IPS DF 6.9 (cell line): ENCODE results near the gene TULP3.
"Not testable (repeated sequence)": the region's sequence is repeated elsewhere in the genome, so short reads cannot be mapped to it uniquely, and the experiment has no call there.

Experiments
- DNase-seq: peaks from one replicate; pipeline ENCODE4 v3.0.0-alpha.2; 2013; ENCODE audit warnings: low read depth, low spot score
- H3K27ac ChIP-seq: one replicate; pipeline ENCODE4 v1.5.1; 2013; ENCODE audit warnings: low read length, control low read depth
- H3K27me3 ChIP-seq: 2 replicates; pipeline ENCODE4 v1.6.1; 2013; ENCODE audit warnings: mild to moderate bottlenecking, low read length; ENCODE audit not compliant: control insufficient read depth, insufficient read depth
- H3K36me3 ChIP-seq: 2 replicates; pipeline ENCODE4 v1.6.1; 2013; ENCODE audit warnings: low read length; ENCODE audit not compliant: control insufficient read depth, insufficient read depth
- H3K4me1 ChIP-seq: 2 replicates; pipeline ENCODE4 v1.6.1; 2013; ENCODE audit warnings: low read length; ENCODE audit not compliant: control insufficient read depth, insufficient read depth
- H3K4me3 ChIP-seq: 2 replicates; pipeline ENCODE4 v1.5.1; 2013; ENCODE audit warnings: mild to moderate bottlenecking, low read length
- H3K9me3 ChIP-seq: 2 replicates; pipeline ENCODE4 v1.6.1; 2013; ENCODE audit warnings: low read length, inconsistent platforms; ENCODE audit not compliant: control insufficient read depth, insufficient read depth
- WGBS: extraction: QIAGEN DNeasy Blood & Tissue Kit; methylation state at CpG from one replicate; pipeline ENCODE4 v1.1.7; 2013; ENCODE audit warnings: mixed read lengths, missing lambda C conversion rate; ENCODE audit not compliant: insufficient read length, insufficient coverage; 5-methylcytosine and 5-hydroxymethylcytosine counted together

The TULP3 gene

DNA sequence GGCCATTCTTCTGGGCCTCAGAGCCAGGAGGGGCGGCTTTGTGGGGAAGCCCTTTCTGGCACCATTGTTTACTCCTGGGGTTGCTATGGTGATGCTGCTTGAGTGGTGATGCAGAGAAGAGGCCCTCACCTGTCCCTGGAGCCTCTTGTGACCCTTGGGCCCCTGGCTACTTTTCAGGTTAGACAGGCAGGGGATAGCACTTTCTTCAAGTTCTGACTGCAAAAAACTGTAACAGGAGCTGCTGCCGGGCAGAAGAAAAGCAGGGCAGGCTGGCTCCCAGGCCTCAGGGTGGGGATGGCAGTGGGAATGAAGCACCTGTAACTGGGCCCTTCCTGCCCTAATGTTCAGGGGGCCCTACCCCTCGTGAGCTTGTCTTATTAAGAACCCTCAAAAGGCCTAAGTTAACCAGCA lies 33.7 kb upstream of the TULP3 start, which contains the start of gene TEX52:
Gene TEX52 (minus strand): TSS at position 19 of the 411 bp plus-strand sequence. CDS start 13 bp downstream, at position 6.
- no peak within 1 kb of the TSS for H3K27ac ChIP-seq
- no CpG with 5 or more reads among the region's 3 CpGs for WGBS
- H3K27me3 ChIP-seq: no peaks in the 10 kb centered on the region
- H3K36me3 ChIP-seq: peaks cover 10% of the 10 kb centered on the region; the same call in 1 of the 2 replicates
- H3K9me3 ChIP-seq: no peaks in the 10 kb centered on the region
- H3K4me1 ChIP-seq: no peaks in the 10 kb centered on the region
- H3K4me3 ChIP-seq: no peak within 1 kb of the TSS
- no peak for DNase-seq

DNA sequence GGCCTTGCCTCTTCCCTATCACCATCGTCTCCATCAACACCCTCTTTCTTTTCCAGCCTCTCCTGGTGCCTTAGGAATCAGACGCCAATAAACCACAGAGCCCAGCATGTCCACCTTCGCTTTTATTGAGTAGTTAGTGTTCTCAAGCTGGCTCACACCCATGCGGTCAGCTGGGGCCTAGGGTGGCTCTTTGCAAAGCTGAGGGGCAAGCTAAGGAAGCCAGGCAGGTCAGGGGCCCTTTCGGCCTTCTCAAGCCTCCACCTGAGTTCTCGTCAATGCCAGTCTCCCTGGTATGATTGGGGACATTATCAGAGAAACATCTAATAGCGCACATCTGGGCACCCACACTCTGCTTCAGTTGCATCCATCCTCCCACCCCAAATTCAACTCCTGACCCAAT lies 33.1 kb upstream of the TULP3 start:
- Histone ChIP-seq H3K9me3 (no peaks in the 10 kb centered on the region), H3K36me3 (peaks cover 10% of the 10 kb centered on the region; the same call in 1 of the 2 replicates), H3K27ac (no peak overlapping the region), H3K4me3 (no peak overlapping the region), H3K27me3 (no peaks in the 10 kb centered on the region), H3K4me1 (no peaks in the 10 kb centered on the region)
- DNase-seq: no peak
- WGBS: no CpG with 5 or more reads among the region's 7 CpGs

DNA sequence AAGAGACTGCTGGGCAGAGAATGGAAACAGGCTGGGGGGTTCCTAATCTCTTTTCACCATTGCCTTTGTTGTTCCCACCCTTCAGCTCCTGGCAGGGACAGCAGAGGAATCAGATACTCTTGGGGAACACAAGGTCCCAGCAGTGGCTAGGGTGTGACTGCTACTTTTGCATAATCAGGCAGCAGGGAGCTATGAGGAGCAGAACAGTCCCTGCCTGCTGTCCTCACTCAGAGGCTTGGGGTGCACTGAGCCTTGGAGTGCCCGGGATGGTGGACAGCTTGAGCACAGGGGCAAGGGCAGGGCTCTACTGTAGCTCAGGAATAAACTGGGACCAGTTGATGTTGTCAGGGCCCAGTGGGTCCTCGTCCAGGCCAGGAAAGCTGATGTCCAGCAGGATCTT lies 32.4 kb upstream of the TULP3 start:
- H3K4me1 ChIP-seq: no peaks in the 10 kb centered on the region
- WGBS: no CpG with 5 or more reads among the region's 2 CpGs
- H3K36me3 ChIP-seq: peaks cover 15% of the 10 kb centered on the region; the same call in 1 of the 2 replicates
- H3K9me3 ChIP-seq: no peaks in the 10 kb centered on the region
- no peaks in the 10 kb centered on the region for H3K27me3 ChIP-seq
- H3K27ac ChIP-seq: no peak overlapping the region
- no peak overlapping the region for H3K4me3 ChIP-seq
- DNase-seq: no peak

DNA sequence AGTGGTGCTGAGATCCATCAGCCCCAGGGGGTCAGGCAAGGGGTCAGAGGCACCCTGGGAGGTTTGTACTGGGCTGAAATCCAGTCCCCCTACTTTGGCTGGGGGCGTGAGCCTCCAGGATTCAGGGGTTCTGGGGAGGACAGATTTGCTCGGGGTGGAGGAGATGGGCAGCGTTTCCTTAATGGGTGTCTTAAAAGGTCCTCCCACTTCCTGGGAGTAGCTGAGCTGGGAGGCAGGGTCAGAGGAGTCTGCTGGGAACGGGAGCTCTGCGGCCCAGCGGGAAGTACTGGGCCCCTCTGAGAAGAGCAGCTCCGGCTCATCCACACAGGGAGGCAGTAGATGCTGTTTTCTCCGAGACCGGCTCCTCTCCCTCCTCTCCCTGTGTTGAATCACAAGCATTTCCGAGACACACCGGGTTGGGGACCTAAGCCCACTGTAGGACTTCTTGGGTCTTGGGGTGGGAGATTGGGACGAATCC lies 31.7 kb upstream of the TULP3 start:
- Histone ChIP-seq H3K9me3 (no peaks in the 10 kb centered on the region), H3K36me3 (peaks cover 15% of the 10 kb centered on the region; the same call in 1 of the 2 replicates), H3K27ac (no peak overlapping the region), H3K4me3 (no peak overlapping the region), H3K4me1 (no peaks in the 10 kb centered on the region), H3K27me3 (no peaks in the 10 kb centered on the region)
- no CpG with 5 or more reads among the region's 12 CpGs for WGBS
- no peak for DNase-seq

DNA sequence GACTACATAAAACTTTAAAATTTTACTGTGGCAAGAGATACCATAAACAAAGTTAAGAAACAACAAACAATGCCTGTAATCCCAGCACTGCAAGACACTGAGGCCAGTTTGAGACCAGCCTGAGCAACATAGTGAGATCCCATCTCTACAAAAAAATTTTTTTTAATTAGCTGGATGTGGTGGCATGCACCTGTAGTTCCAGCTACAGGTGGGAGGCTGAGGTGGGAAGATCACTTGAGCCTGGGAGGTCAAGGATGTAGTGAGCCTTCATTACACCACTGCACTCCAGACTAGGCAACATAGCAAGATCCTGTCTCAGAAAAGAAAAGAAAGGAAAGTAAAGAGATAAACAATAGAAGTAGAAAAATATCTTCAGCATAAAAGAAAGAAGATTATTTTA lies 30.5 kb upstream of the TULP3 start:
- H3K36me3 ChIP-seq: peaks cover 27% of the 10 kb centered on the region
- H3K4me3 ChIP-seq: no peak overlapping the region
- H3K27me3 ChIP-seq: no peaks in the 10 kb centered on the region
- no peaks in the 10 kb centered on the region for H3K9me3 ChIP-seq
- DNase-seq: no peak
- H3K27ac ChIP-seq: no peak overlapping the region
- H3K4me1 ChIP-seq: no peaks in the 10 kb centered on the region

DNA sequence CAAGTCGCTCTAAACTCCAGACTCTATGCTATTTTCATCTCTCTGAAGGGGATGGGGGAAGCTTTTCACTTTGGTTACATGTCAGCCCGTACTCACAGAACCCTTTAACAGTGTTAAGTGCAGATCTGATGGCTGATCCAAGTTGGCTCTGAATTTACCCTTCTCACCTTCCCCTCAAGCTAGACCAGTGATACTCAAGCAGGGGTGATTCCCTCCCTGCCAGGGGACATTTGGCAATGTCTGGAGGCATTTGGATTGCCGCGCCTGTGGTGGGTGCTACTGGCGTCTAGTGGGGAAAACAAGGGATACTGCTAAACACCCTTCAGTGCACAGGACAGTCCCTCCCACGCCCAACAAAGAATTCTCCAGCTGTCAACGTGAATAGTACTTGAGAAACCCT lies 27.8 kb upstream of the TULP3 start:
- no peak for DNase-seq
- no peak overlapping the region for H3K4me3 ChIP-seq
- no CpG with 5 or more reads among the region's 7 CpGs for WGBS
- no peaks in the 10 kb centered on the region for H3K4me1 ChIP-seq
- H3K27ac ChIP-seq: no peak overlapping the region
- H3K36me3 ChIP-seq: peaks cover 38% of the 10 kb centered on the region
- no peaks in the 10 kb centered on the region for H3K9me3 ChIP-seq
- H3K27me3 ChIP-seq: no peaks in the 10 kb centered on the region

DNA sequence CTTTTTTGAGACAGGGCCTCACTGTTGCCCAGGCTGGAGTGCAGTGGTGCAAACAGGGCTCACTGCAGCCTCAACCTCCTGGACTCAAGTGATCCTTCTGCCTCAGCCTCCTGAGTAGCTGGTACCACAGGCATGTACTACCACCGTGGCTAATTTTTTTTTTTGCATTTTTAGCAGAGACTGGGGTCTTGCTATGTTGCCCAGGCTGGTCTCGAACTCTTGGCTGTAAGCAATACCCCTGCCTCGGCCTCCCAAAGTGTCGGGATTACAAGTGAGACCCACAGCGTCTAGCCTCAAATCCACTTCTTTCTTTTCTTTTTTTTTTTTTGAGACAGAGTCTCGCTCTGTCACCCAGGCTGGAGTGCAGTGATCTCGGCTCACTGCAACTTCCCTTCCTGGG lies 27.3 kb upstream of the TULP3 start:
- not testable (repeated sequence) for H3K4me3 ChIP-seq, H3K27ac ChIP-seq, H3K27me3 ChIP-seq, H3K9me3 ChIP-seq, DNase-seq, H3K4me1 ChIP-seq
- WGBS: no CpG with 5 or more reads among the region's 7 CpGs
- peaks cover 41% of the 10 kb centered on the region for H3K36me3 ChIP-seq

DNA sequence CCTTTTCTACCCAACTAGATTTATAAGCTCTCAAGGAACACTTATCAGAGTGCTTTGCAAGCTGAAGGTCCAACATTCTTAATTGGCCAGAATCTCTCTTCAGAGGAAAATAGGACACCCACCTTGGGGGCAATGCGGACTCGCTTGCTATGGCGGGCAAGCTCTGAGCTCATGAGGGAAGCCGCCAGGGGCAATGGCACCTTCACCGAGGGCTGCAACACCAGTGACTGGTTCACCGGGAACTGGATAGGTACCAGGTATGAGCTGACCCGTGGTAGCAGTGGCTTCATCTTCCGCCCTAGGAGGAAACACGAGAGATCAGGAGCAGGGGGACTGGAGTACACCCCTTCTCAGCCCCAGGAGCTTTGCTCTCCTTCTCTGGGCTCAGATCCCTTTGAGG lies 26.5 kb upstream of the TULP3 start:
- Histone ChIP-seq H3K27ac (no peak overlapping the region), H3K9me3 (no peaks in the 10 kb centered on the region), H3K4me1 (no peaks in the 10 kb centered on the region), H3K4me3 (no peak overlapping the region), H3K36me3 (peaks cover 40% of the 10 kb centered on the region), H3K27me3 (no peaks in the 10 kb centered on the region)
- WGBS: no CpG with 5 or more reads among the region's 9 CpGs
- no peak for DNase-seq

DNA sequence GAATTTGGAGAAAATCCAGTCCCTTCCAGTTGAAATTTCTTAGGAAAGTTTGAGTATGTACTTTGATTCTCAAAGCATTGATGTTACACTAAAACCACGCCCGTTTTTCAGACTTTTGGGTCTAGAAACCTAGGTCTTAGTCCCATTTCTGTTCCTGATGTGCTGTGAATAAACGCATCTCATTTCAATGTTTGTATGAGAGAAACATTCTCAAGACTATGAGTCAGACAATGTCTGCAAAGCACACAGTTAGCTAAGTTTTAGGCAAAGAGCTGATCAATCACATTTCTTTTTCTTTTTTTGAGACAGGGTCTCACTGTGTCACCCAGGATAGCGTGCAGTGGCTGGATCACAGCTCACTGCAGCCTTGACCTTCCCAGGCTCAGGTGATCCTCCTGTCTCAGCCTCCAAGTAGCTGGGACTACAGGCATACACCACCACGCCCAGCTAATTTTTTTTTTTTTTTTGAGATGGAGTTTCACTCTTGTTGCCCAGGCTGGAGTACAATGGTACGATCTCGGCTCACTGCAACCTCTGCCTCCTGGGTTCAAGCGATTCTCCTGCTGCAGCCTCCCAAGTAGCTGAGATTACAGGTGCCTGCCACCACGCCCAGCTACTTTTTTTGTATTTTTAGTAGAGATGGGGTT lies 21.6 kb upstream of the TULP3 start:
- WGBS: no CpG with 5 or more reads among the region's 9 CpGs

DNA sequence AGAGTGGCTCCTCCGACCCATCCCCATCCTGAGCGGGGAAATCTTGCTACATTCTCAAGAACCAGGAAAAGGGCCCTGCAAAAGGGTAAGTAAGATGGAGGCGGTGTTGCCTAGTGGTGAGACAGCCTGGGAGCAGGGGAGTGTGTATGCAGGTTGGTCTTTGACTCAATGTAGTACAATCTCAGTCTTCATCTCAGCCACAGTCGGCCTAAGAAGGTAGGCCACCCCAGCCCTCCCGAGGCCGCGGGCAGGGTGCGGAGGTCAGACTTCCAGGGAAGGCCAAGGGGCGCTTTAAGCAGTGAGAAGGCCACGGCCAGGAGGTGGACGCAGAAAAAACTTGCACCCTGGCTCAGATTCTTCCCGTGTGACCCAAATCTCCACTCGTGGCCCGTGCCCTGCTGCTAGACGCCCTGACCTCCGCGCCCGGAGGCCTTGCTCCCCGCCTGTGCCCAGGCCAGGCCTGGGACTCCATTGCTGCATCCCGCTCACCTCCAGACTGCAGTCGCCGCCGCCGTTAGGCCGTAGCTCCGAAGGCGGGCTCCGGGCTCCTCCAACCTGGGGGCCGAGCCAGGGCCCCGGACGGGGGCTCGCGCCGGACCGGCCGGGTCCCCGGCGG lies 14.2 kb upstream of the TULP3 start:
- peak overlapping the region; percentile 95; the same call in 1 of the 2 replicates for H3K4me3 ChIP-seq
- no peak for DNase-seq
- no peak overlapping the region for H3K27ac ChIP-seq
- peaks cover 13% of the 10 kb centered on the region for H3K36me3 ChIP-seq
- H3K9me3 ChIP-seq: no peaks in the 10 kb centered on the region
- H3K27me3 ChIP-seq: no peaks in the 10 kb centered on the region
- WGBS: no CpG with 5 or more reads among the region's 38 CpGs
- H3K4me1 ChIP-seq: no peaks in the 10 kb centered on the region

More for the DNA sequence above, 21.6 kb upstream of the TULP3 start:
- not testable (repeated sequence) for H3K4me3 ChIP-seq, H3K9me3 ChIP-seq, H3K27ac ChIP-seq, H3K4me1 ChIP-seq, H3K27me3 ChIP-seq, DNase-seq
- H3K36me3 ChIP-seq: peaks cover 42% of the 10 kb centered on the region
